NCI-H2081 treated with DMSO at 0.1 percent for 48 hours (cell line): ENCODE measurements around the gene TRIM16.
"Not testable (repeated sequence)": the region's sequence is repeated elsewhere in the genome, so short reads cannot be mapped to it uniquely, and the experiment has no call there.

Experiments
- DNase-seq: peaks from one replicate; lab custom pipeline; 2025; lab: John Stamatoyannopoulos, UW

TRIM16 gene

GRCh38 chr17:15615850-15616249 lies 68.3 kb downstream of the TRIM16 start:
- DNase-seq, result not testable (repeated sequence)

- DNase-seq, result not testable (repeated sequence)
Measured at GRCh38 chr17:15613111-15613510, 71.0 kb downstream of the TRIM16 start.

- DNase-seq, result not testable (repeated sequence)
Measured at GRCh38 chr17:15592960-15593359, 91.2 kb downstream of the TRIM16 start.

GRCh38 chr17:15591986-15592385 lies 92.1 kb downstream of the TRIM16 start:
- DNase-seq, result not testable (repeated sequence)

GRCh38 chr17:15590844-15591243 lies 93.3 kb downstream of the TRIM16 start:
- DNase-seq, result not testable (repeated sequence)

- DNase-seq, result not testable (repeated sequence)
Measured at GRCh38 chr17:15589544-15590536, 94.3 kb downstream of the TRIM16 start.

GRCh38 chr17:15588017-15588416 lies 96.1 kb downstream of the TRIM16 start:
- not testable (repeated sequence) for DNase-seq

- DNase-seq, result not testable (repeated sequence)
Measured at GRCh38 chr17:15583313-15583712, 100.8 kb downstream of the TRIM16 start.

- DNase-seq, result not testable (repeated sequence)
Measured at GRCh38 chr17:15581462-15581861, 102.6 kb downstream of the TRIM16 start.
